Large intestine (tissue), 3 donors: ENCODE results near the gene IL31. TPM values are rescaled to one million over a fixed set of nuclear protein-coding genes. Genes with fewer than 3 reads are reported as not detected.
"Not testable (repeated sequence)": the region's sequence is repeated elsewhere in the genome, so short reads cannot be mapped to it uniquely, and the experiment has no call there.

Experiments
- DNase-seq, 2 donors: peaks; one replicate each; pipeline versions ENCODE4 v3.0.0 to v3.0.0-alpha.2; 2013
- H3K27ac ChIP-seq: one replicate; pipeline ENCODE4 v1.5.1; 2013; ENCODE audit warnings: low read length
- H3K27me3 ChIP-seq: 2 replicates; pipeline ENCODE4 v1.6.1; 2013; ENCODE audit warnings: low read length; ENCODE audit not compliant: control insufficient read depth, insufficient read depth
- H3K36me3 ChIP-seq: 2 replicates; pipeline ENCODE4 v1.6.1; 2013; ENCODE audit warnings: low read length; ENCODE audit not compliant: control insufficient read depth, insufficient read depth
- H3K4me1 ChIP-seq: one replicate; pipeline ENCODE4 v1.6.1; 2013; ENCODE audit warnings: low read length; ENCODE audit not compliant: control insufficient read depth, insufficient read depth
- H3K4me3 ChIP-seq: one replicate; pipeline ENCODE4 v1.5.1; 2013; ENCODE audit warnings: low read length
- H3K9me3 ChIP-seq: one replicate; pipeline ENCODE4 v1.6.1; 2013; ENCODE audit warnings: mild to moderate bottlenecking, low read depth, low read length, moderate library complexity; ENCODE audit not compliant: control insufficient read depth
- WGBS: methylation state at CpG from one replicate; pipeline ENCODE4 v1.1.5; 2013; ENCODE audit warnings: low lambda C conversion rate; ENCODE audit not compliant: insufficient coverage; 5-methylcytosine and 5-hydroxymethylcytosine counted together
- polyA plus RNA-seq: library from polyadenylated mRNA; unstranded; fragments of 120-200 nt; gene quantifications from one replicate; pipeline ENCODE4 v1.2.1, GENCODE V29; 2013

IL31 gene
- polyA plus RNA-seq, 1 donor = not detected

DNA sequence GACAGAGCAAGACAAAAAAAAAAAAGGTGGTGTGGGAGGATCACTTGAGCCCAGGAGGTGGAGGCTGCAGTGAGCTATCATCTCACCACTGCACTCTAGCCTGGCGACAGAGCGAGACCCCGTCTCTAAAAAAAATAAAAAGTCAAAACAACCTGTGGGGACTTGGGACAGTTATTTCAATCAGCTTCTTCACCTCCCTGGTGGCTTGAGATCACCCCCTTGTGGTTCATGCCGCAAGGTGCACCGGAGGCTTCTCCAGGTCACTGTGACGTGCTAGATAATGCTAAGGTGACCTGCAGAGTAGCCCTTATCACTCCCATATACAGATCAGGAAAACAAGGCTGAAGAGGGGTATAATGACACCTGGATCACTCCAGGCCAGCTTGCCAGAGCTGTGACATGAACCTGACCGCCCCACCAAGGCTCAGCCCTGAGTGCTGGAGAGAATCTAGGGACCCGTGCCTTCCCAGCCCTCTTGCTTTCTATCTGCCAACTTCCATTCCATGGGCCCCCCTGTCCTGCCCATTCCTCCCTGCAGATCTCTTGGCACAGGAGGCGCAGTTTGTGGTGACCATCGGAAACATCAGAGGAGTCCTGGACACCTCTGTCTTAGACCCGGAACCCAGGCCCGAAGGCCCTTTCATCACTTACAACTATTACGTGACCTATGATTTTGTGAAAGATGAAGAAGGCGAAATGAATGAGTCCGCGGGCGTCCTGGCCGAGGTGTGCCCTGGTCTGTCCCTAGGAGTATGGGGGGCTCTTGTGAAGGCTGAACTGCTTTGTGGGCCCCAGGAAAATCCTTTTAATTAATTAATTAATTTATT is 17.0 kb upstream of the IL31 start:
- 80% methylated on average over 1 of the region's 18 CpGs for WGBS
- H3K27ac ChIP-seq = no peak overlapping the region

DNA sequence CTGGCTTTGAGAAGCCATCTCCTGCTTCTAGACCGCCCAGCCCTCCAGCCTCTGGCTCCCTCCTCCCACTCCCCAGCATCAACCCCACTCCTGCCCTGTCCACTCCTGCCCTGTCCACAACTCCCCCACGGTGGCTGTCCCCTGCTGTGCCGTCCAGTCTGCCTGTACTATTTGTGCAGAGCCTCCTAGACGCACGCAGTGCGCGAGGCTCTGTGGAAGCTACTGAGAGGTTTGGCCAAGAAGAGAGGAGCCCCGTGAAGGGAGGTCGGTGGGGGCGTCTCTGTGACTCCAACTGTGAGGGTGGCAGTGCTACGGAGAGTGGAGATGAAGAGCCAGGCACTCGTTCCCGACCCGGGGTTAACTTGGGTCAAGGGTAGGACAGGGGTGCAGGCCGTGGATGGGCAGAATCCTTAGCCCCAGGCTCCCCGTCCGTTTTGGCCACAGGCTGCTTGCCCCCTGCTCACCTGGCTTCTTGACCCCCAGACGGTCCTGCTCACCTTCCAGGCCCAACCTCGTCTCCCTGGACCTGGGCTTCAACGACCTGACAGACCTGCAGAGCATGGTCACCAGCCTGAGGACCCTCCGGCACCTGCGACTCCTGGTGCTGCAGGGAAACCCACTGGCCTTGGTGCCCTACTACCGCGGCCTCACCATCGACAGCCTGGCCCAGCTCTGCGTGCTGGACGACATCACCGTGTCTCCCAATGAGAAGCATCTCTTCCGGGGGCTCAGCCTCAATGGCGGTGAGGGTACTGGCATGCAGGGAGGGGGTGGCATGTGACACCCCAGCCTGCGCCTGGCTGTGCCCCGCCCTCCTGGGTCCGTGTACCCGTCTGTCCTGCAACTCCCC is 15.8 kb upstream of the IL31 start:
- H3K36me3 ChIP-seq = no peaks in the 10 kb centered on the region
- H3K27me3 ChIP-seq = no peaks in the 10 kb centered on the region
- H3K27ac ChIP-seq = no peak overlapping the region
- H3K4me1 ChIP-seq = no peaks in the 10 kb centered on the region
- H3K4me3 ChIP-seq = no peak overlapping the region
- no CpG with 5 or more reads among the region's 34 CpGs for WGBS
- no peaks in the 10 kb centered on the region for H3K9me3 ChIP-seq
- no peak for DNase-seq

More for the DNA sequence above, 17.0 kb upstream of the IL31 start:
- no peaks in the 10 kb centered on the region for H3K36me3 ChIP-seq
- peak; percentile 54 to 58 for DNase-seq
- no peaks in the 10 kb centered on the region for H3K27me3 ChIP-seq
- H3K9me3 ChIP-seq = peaks cover 3% of the 10 kb centered on the region
- no peaks in the 10 kb centered on the region for H3K4me1 ChIP-seq
- no peak overlapping the region for H3K4me3 ChIP-seq

GRCh38 chr12:122187466-122187865 is 13.4 kb upstream of the IL31 start:
- H3K36me3 ChIP-seq = no peaks in the 10 kb centered on the region
- H3K4me3 ChIP-seq = no peak overlapping the region
- peaks cover 4% of the 10 kb centered on the region for H3K4me1 ChIP-seq
- no peaks in the 10 kb centered on the region for H3K27me3 ChIP-seq
- WGBS = no CpG with 5 or more reads among the region's 12 CpGs
- no peaks in the 10 kb centered on the region for H3K9me3 ChIP-seq
- no peak for DNase-seq
- H3K27ac ChIP-seq = no peak overlapping the region

- no peaks in the 10 kb centered on the region for H3K9me3 ChIP-seq
- no peak for DNase-seq
- H3K4me3 ChIP-seq = no peak overlapping the region
- no CpG with 5 or more reads among the region's 10 CpGs for WGBS
- H3K4me1 ChIP-seq = peaks cover 4% of the 10 kb centered on the region
- H3K36me3 ChIP-seq = no peaks in the 10 kb centered on the region
- no peaks in the 10 kb centered on the region for H3K27me3 ChIP-seq
- H3K27ac ChIP-seq = no peak overlapping the region
Observed at GRCh38 chr12:122185494-122186082, 11.6 kb upstream of the IL31 start.

- Histone ChIP-seq H3K36me3 (no peaks in the 10 kb centered on the region), H3K27me3 (no peaks in the 10 kb centered on the region), H3K27ac (no peak overlapping the region), H3K9me3 (no peaks in the 10 kb centered on the region), H3K4me1 (peaks cover 4% of the 10 kb centered on the region), H3K4me3 (no peak overlapping the region)
- 75% methylated on average over 2 of the region's 7 CpGs for WGBS
- no peak for DNase-seq
Observed at GRCh38 chr12:122185079-122185478, 11.1 kb upstream of the IL31 start.

DNA sequence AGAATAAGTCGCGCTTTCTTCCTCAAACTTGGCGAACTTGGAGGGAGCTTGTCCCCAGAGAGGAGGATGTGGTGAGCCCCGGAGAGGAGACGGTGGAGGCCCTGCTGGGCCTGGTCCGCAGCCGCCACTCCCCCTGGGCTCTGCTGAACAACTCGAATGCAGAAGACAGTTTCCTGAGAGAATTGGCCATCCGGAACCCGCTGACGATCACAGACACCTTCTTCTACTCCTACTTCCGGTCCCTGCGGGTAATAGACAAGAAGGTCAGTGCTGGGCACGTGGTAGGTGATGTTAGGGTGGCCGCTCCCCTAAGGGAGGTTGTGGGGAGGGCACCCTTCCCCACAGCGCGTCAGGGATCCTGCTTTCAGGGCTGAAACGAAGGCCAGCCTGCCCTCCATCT is 10.5 kb upstream of the IL31 start:
- Histone ChIP-seq H3K27ac (no peak overlapping the region), H3K27me3 (no peaks in the 10 kb centered on the region), H3K4me1 (peaks cover 4% of the 10 kb centered on the region), H3K4me3 (no peak overlapping the region), H3K9me3 (no peaks in the 10 kb centered on the region), H3K36me3 (no peaks in the 10 kb centered on the region)
- no CpG with 5 or more reads among the region's 18 CpGs for WGBS
- no peak for DNase-seq

- Histone ChIP-seq H3K4me3 (no peak overlapping the region), H3K27me3 (no peaks in the 10 kb centered on the region), H3K9me3 (no peaks in the 10 kb centered on the region), H3K4me1 (peaks cover 4% of the 10 kb centered on the region), H3K36me3 (no peaks in the 10 kb centered on the region), H3K27ac (no peak overlapping the region)
- no peak for DNase-seq
- no CpG with 5 or more reads among the region's 10 CpGs for WGBS
Observed at GRCh38 chr12:122183588-122183940, 9.5 kb upstream of the IL31 start.

GRCh38 chr12:122182887-122183587 is 9.0 kb upstream of the IL31 start, which contains the start of gene LRRC43:
Gene LRRC43 (plus strand): TSS chr12:122183123. CDS start chr12:122183145, 22 bp downstream.
- no peaks in the 10 kb centered on the region for H3K36me3 ChIP-seq
- DNase-seq = peak; percentile 80 to 90
- no CpG with 5 or more reads among the region's 63 CpGs for WGBS
- peak within 1 kb of the TSS; percentile 26 for H3K4me3 ChIP-seq
- peaks cover 4% of the 10 kb centered on the region for H3K4me1 ChIP-seq
- no peak within 1 kb of the TSS for H3K27ac ChIP-seq
- H3K9me3 ChIP-seq = no peaks in the 10 kb centered on the region
- no peaks in the 10 kb centered on the region for H3K27me3 ChIP-seq

DNA sequence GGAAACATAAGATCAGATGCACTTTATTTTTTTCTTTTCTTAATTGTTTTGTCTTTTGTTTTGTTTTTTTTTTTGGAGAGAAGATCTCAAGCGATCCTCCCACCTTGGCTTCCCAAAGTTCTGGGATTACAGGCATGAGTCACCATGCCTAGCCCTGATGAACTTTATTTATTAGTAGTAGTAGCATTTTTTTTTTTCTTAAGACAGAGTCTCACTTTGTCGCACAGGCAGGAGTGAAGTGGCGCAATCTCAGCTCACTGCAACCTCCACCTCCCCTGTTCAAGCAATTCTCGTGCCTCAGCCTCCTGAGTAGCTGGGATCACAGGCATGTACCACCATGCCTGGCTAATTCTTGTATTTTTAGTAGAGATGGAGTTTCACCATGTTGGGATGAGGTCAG is 2.5 kb upstream of the IL31 start:
- not testable (repeated sequence) for H3K27ac ChIP-seq, H3K27me3 ChIP-seq

More for the DNA sequence above, 2.5 kb upstream of the IL31 start:
- not testable (repeated sequence) for DNase-seq, H3K9me3 ChIP-seq, H3K36me3 ChIP-seq, H3K4me1 ChIP-seq, H3K4me3 ChIP-seq
- WGBS = 63% methylated on average over 1 of the region's 4 CpGs
